K562 (cell line): Measurements from ENCODE around the gene NUP50. TPM values are rescaled to one million over a fixed set of nuclear protein-coding genes. Genes with fewer than 3 reads are reported as not detected.
A peak's percentile ranks its signal among the peaks of the same experiment; 100 is the strongest.

Source experiments
- ATAC-seq: fragments of 200-7000 bp; cut with Tn5 transposase; 3 replicates; pipeline ENCODE4 v1.9.1; 2020; ENCODE audit warnings: moderate library complexity
- BruUV-seq: library from RNA; stranded (reverse); fragments of 400-500 nt; replicated peaks from 2 replicates; lab custom pipeline; 2021; lab: Mats Ljungman, UMichigan
- CTCF ChIA-PET: fragments of 300-600 bp; formaldehyde crosslinking; extraction: SDS; loops from one replicate; lab custom pipeline; 2021; ENCODE audit warnings: low intra/inter-chr PET ratio; lab: Yijun Ruan, JAX
- POLR2A ChIA-PET: fragments of 300-600, 350-650 bp; sonication (Branson Sonifier 250); formaldehyde crosslinking; extraction: SDS; loops from one replicate; lab custom pipeline; 2021; ENCODE audit warnings: antibody characterized with exemption, inconsistent platforms; lab: Yijun Ruan, JAX
- DNase-seq, 4 experiments: peaks; one replicate each; pipeline versions ENCODE4 v3.0.0 to v3.0.0-alpha.2; 2011 to 2018; ENCODE audit warnings: low spot score in 3 of 4, mixed read lengths in 3 of 4; ENCODE audit errors: extremely low read depth in 1 of 4
- FAIRE-seq: peaks from 2 replicates; lab custom pipeline; 2011; peaks lifted over from hg19 to GRCh38; lab: Jason Lieb, UNC
- H2AFZ ChIP-seq: 2 replicates; pipeline ENCODE4 v1.6.0; 2011; ENCODE audit warnings: low read depth, low read length, control low read depth, inconsistent platforms
- H3K27ac ChIP-seq: fragments of 200-600 bp; 3 replicates; pipeline ENCODE4 v1.8.0; 2011; ENCODE audit warnings: low read depth, mild to moderate bottlenecking, control low read depth, inconsistent platforms, low read length, moderate library complexity, mixed read lengths; ENCODE audit errors: extremely low read depth
- H3K27me3 ChIP-seq, 2 experiments: fragments of 300-600 bp in 1 of 2; 2 replicates in 1 of 2; 3 replicates in 1 of 2; pipeline versions ENCODE4 v1.6.0 to v1.8.0; 2011; ENCODE audit warnings: inconsistent platforms in 2 of 2, low read length in 2 of 2, mild to moderate bottlenecking in 1 of 2, mixed read lengths in 1 of 2, moderate library complexity in 1 of 2; ENCODE audit not compliant: control insufficient read depth in 2 of 2, insufficient read depth in 2 of 2
- H3K36me3 ChIP-seq: fragments of 300-600 bp; 3 replicates; pipeline ENCODE4 v1.8.0; 2011; ENCODE audit warnings: mild to moderate bottlenecking, low read length, inconsistent platforms; ENCODE audit not compliant: control insufficient read depth, insufficient read depth
- H3K4me1 ChIP-seq, 2 experiments: fragments of 200-600 bp in 1 of 2; replicated peaks in 1 of 2; 2 replicates in 1 of 2; 3 replicates in 1 of 2; pipeline versions ENCODE4 v1.5.1 to v1.8.0; 2011; ENCODE audit warnings: inconsistent platforms in 2 of 2, low read length in 2 of 2, mild to moderate bottlenecking in 1 of 2, mixed read lengths in 1 of 2, moderate library complexity in 1 of 2; ENCODE audit not compliant: control insufficient read depth in 2 of 2, insufficient read depth in 2 of 2
- H3K4me2 ChIP-seq: 2 replicates; pipeline ENCODE4 v1.6.1; 2011; ENCODE audit warnings: low read length, control low read depth, inconsistent platforms, mixed read lengths; ENCODE audit not compliant: insufficient read depth
- H3K4me3 ChIP-seq: fragments of 200-600 bp; sonication (generic), shearing (Covaris generic); 2 replicates; pipeline ENCODE4 v1.5.1; 2016; ENCODE audit warnings: control low read depth, inconsistent platforms
- H3K79me2 ChIP-seq: fragments of 200-600 bp; 3 replicates; pipeline ENCODE4 v1.8.0; 2011; ENCODE audit warnings: low read length, inconsistent platforms; ENCODE audit not compliant: control insufficient read depth, insufficient read depth
- H3K9ac ChIP-seq, 2 experiments: 2 replicates each; pipeline versions ENCODE4 v1.6.0 to v1.6.1; 2011; ENCODE audit warnings: low read depth in 2 of 2, low read length in 2 of 2, control low read depth in 1 of 2, inconsistent platforms in 1 of 2, mild to moderate bottlenecking in 1 of 2, mixed read lengths in 1 of 2; ENCODE audit not compliant: insufficient read depth in 1 of 2
- H3K9me1 ChIP-seq: one replicate; pipeline ENCODE4 v1.6.0; 2011; ENCODE audit warnings: inconsistent platforms, mild to moderate bottlenecking, low read length, moderate library complexity; ENCODE audit not compliant: control insufficient read depth, insufficient read depth
- H3K9me3 ChIP-seq: replicated peaks from 2 replicates; pipeline ENCODE4 v1.5.1; 2011; ENCODE audit warnings: low read depth, low read length, inconsistent platforms; ENCODE audit not compliant: control insufficient read depth, insufficient read depth
- H4K20me1 ChIP-seq: replicated peaks from 2 replicates; pipeline ENCODE4 v1.6.1; 2011; ENCODE audit warnings: low read length, inconsistent platforms, mixed read lengths; ENCODE audit not compliant: control insufficient read depth, insufficient read depth
- C11orf30 ChIP-seq: fragments of 450-650 bp; IDR thresholded peaks from 2 replicates; pipeline ENCODE4 v1.6.1; 2016; ENCODE audit warnings: low read depth, mild to moderate bottlenecking
- KAT2B ChIP-seq: IDR thresholded peaks from one replicate; pipeline ENCODE4 v1.6.1; 2012; ENCODE audit warnings: low read depth, mild to moderate bottlenecking, control low read depth, inconsistent platforms, low read length, moderate library complexity
- MAFG ChIP-seq: fragments of 450-650 bp; conservative IDR thresholded peaks from 2 replicates; pipeline ENCODE4 v1.6.1; 2016; ENCODE audit warnings: missing genetic modification characterization, missing compliant biosample characterization
- NFE2 ChIP-seq: IDR thresholded peaks from 2 replicates; pipeline ENCODE4 v1.6.1; 2014; ENCODE audit warnings: antibody characterized with exemption, low read depth
- NRF1 ChIP-seq, 2 experiments: fragments of 450-650 bp; IDR thresholded peaks in 1 of 2; conservative IDR thresholded peaks in 1 of 2; 2 replicates each; pipeline ENCODE4 v1.6.1; 2014; ENCODE audit warnings: mild to moderate bottlenecking in 2 of 2
- SNAPC5 ChIP-seq: fragments of 250-450 bp; sonication (Bioruptor Pico); IDR thresholded peaks from 2 replicates; pipeline ENCODE4 v1.8.0; 2021; ENCODE audit warnings: moderate library complexity, mild to moderate bottlenecking, inconsistent platforms
- ZFP91 ChIP-seq: sonication (generic); formaldehyde crosslinking; IDR thresholded peaks from 2 replicates; pipeline ENCODE4 v1.8.0; 2022; ENCODE audit warnings: mild to moderate bottlenecking, missing genetic modification reagents
- WGBS: fragments of 100-300 bp; shearing (Covaris generic); methylation state at CpG from one replicate; pipeline ENCODE4 v1.1.6; 2016; ENCODE audit warnings: low coverage, mixed read lengths; ENCODE audit not compliant: insufficient coverage; ENCODE audit errors: missing lambda C conversion rate; 5-methylcytosine and 5-hydroxymethylcytosine counted together
- in situ Hi-C: fragments of 300-500 bp; cut with MboI; formaldehyde crosslinking; loops from 4 replicates; pipeline ENCODE4 v1.15.0; 2018; ENCODE audit warnings: inconsistent platforms, mixed read lengths
- intact Hi-C: fragments of 100-400 bp; cut with micrococcal nuclease; formaldehyde crosslinking; loops from 2 replicates; pipeline ENCODE4 v1.14.2; 2022
- polyA plus RNA-seq, 8 experiments: library from polyadenylated mRNA; depleted of rRNA in 4 of 8; stranded (reverse) in 5 of 8; unstranded in 3 of 8; fragments of >200 nt; fragmentation: Nextera tagmentation in 2 of 8; fragmentation: Illumina TruSeq in 1 of 8; extraction: Ambion mirVana in 2 of 8; extraction: Trizol in 1 of 8; gene quantifications; 2 replicates each; pipeline versions ENCODE4 v1.2.1 to v1.2.3, GENCODE V29; 2011 to 2014; ENCODE audit warnings: inconsistent platforms in 1 of 8, missing spikeins in 1 of 8
- total RNA-seq, 7 experiments: library from RNA; depleted of rRNA in 6 of 7; stranded (reverse); fragments of >200 nt in 6 of 7; fragmentation: Illumina TruSeq in 2 of 7; extraction: Trizol in 2 of 7; gene quantifications; 2 replicates each; pipeline versions ENCODE4 v1.2.1 to v1.2.3, GENCODE V29; 2011 to 2021; ENCODE audit warnings: low replicate concordance in 1 of 7

NUP50 gene
- total and polyA plus RNA-seq, 9 of the 15 experiments (the other 6 are each of a cell fraction or from before 2014, with no cell fraction given): 23.8 to 83.7 (median 55.3) TPM

- H3K9me3 ChIP-seq: no peaks in the 10 kb centered on the region
- peaks cover 0 to 36% of the 10 kb centered on the region in 2 experiments; a peak in 3 of 5 replicates for H3K4me1 ChIP-seq
- H3K9ac ChIP-seq: peak overlapping the region in 1 of 2 experiments; percentile 35; a peak in 1 of 4 replicates
- 4% methylated on average over 11 of the region's 14 CpGs for WGBS
- BruUV-seq: no TSS peak
- ChIA-PET CTCF (no interaction called here), POLR2A (interaction anchor here (0.9 kb wide), 1 partner anchor 22 kb away, joined by 3 read pairs; no protein-coding TSS in a partner anchor)
- no peaks in the 10 kb centered on the region for H3K36me3 ChIP-seq
- H3K27me3 ChIP-seq: peaks cover 0 to 8% of the 10 kb centered on the region in 2 experiments; a peak in 2 of 5 replicates
- in situ Hi-C loops: no loop called here
- H3K27ac ChIP-seq: no peak overlapping the region
- no peak for TF ChIP-seq KAT2B
- TF ChIP-seq NFE2: 0 out of 2 replicates have a peak, but pooled peaks have one; percentile 13
- TF ChIP-seq C11orf30: peak; percentile 43; the same call in 1 of the 2 replicates
- no peak for TF ChIP-seq SNAPC5 (CRISPR knock-in tag)
- TF ChIP-seq MAFG (tag): peak; percentile 29; the same call in 1 of the 2 replicates
- peak; percentile 83 for TF ChIP-seq ZFP91 (CRISPR knock-in tag)
- peak; percentile 73 to 75 for TF ChIP-seq NRF1 (conservative IDR thresholded peaks at IDR 0.05 in 1 of 2, IDR thresholded peaks at IDR 0.05 in 1 of 2)
- H3K4me2 ChIP-seq: no peak overlapping the region
- peak in 2 of 4 experiments; percentile 12 to 13 for DNase-seq
- no peak overlapping the region for H3K4me3 ChIP-seq
- H2AFZ ChIP-seq: no peak overlapping the region
- intact Hi-C loops: no loop called here
- H3K9me1 ChIP-seq: no peaks in the 10 kb centered on the region
- no peaks in the 10 kb centered on the region for H3K79me2 ChIP-seq
- peak; percentile 51 for ATAC-seq
- FAIRE-seq: no peak
- peaks cover 22% of the 10 kb centered on the region; the same call in 1 of the 2 replicates for H4K20me1 ChIP-seq
These were observed 48.6 kb downstream of the NUP50 start for GRCh38 chr22:45212306-45212709.
